Activated naive CD8-positive, alpha-beta T cell treated with anti-CD3 and anti-CD28 coated beads for 36 hours (primary cell): ENCODE data around the gene SLC28A1. TPM values are rescaled to one million over a fixed set of nuclear protein-coding genes. Genes with fewer than 3 reads are reported as not detected.
"Not testable (repeated sequence)": the region's sequence is repeated elsewhere in the genome, so short reads cannot be mapped to it uniquely, and the experiment has no call there.

Source experiments
- DNase-seq: peaks from one replicate; pipeline ENCODE4 v3.0.0; 2021
- H3K27ac Mint-ChIP-seq: one replicate; pipeline ENCODE4 v1.8.0; 2022; ENCODE audit warnings: mild to moderate bottlenecking, moderate library complexity, mixed read lengths
- H3K27me3 Mint-ChIP-seq: one replicate; pipeline ENCODE4 v1.8.0; 2022; ENCODE audit warnings: mild to moderate bottlenecking, mixed read lengths
- H3K36me3 Mint-ChIP-seq: one replicate; pipeline ENCODE4 v1.8.0; 2021; ENCODE audit warnings: mild to moderate bottlenecking, mixed read lengths
- H3K4me1 Mint-ChIP-seq: one replicate; pipeline ENCODE4 v1.8.0; 2021; ENCODE audit warnings: mixed read lengths
- H3K4me3 Mint-ChIP-seq: one replicate; pipeline ENCODE4 v1.8.0; 2022; ENCODE audit warnings: mild to moderate bottlenecking, moderate library complexity, mixed read lengths
- H3K9me3 Mint-ChIP-seq: one replicate; pipeline ENCODE4 v1.8.0; 2022; ENCODE audit warnings: mixed read lengths
- total RNA-seq, 2 experiments: library from RNA; stranded (reverse); gene quantifications; one replicate each; pipeline ENCODE4 v1.2.3, GENCODE V29; 2021

SLC28A1 gene
- total RNA-seq, 2 experiments from 2014 or later = not detected

- Mint-ChIP-seq H3K36me3 (peaks cover 4% of the 10 kb centered on the region), H3K4me1 (peaks cover 63% of the 10 kb centered on the region), H3K27me3 (peaks cover 5% of the 10 kb centered on the region), H3K9me3 (no peaks in the 10 kb centered on the region), H3K27ac (no peak overlapping the region), H3K4me3 (peak overlapping the region; percentile 96)
- no peak for DNase-seq
Measured at GRCh38 chr15:84983711-84984110, 99.2 kb downstream of the SLC28A1 start.

GRCh38 chr15:84985158-84985557, 100.7 kb downstream of the SLC28A1 start:
- Mint-ChIP-seq H3K4me3 (no peak overlapping the region), H3K9me3 (no peaks in the 10 kb centered on the region), H3K4me1 (peaks cover 64% of the 10 kb centered on the region), H3K27ac (no peak overlapping the region), H3K36me3 (peaks cover 6% of the 10 kb centered on the region), H3K27me3 (peaks cover under 1% of the 10 kb centered on the region)
- no peak for DNase-seq

- H3K27me3 Mint-ChIP-seq, DNase-seq, H3K36me3 Mint-ChIP-seq, H3K27ac Mint-ChIP-seq, H3K4me3 Mint-ChIP-seq, H3K9me3 Mint-ChIP-seq: not testable (repeated sequence)
- H3K4me1 Mint-ChIP-seq = peaks cover 81% of the 10 kb centered on the region
Measured at GRCh38 chr15:84987351-84987750, 102.9 kb downstream of the SLC28A1 start.

- Mint-ChIP-seq H3K4me1 (peaks cover 81% of the 10 kb centered on the region), H3K36me3 (peaks cover 6% of the 10 kb centered on the region), H3K4me3 (no peak overlapping the region), H3K27me3 (no peaks in the 10 kb centered on the region), H3K27ac (peak overlapping the region; percentile 66), H3K9me3 (no peaks in the 10 kb centered on the region)
- DNase-seq = no peak
Measured at GRCh38 chr15:84987949-84988624, 103.6 kb downstream of the SLC28A1 start.

GRCh38 chr15:84988909-84989644, 104.6 kb downstream of the SLC28A1 start:
- DNase-seq = no peak
- H3K4me1 Mint-ChIP-seq = peaks cover 74% of the 10 kb centered on the region

GRCh38 chr15:84990507-84990906, 106.0 kb downstream of the SLC28A1 start:
- Mint-ChIP-seq H3K4me3 (no peak overlapping the region), H3K27me3 (no peaks in the 10 kb centered on the region), H3K9me3 (no peaks in the 10 kb centered on the region), H3K4me1 (peaks cover 61% of the 10 kb centered on the region), H3K27ac (no peak overlapping the region), H3K36me3 (peaks cover 9% of the 10 kb centered on the region)
- DNase-seq = no peak

More at GRCh38 chr15:84988909-84989644, 104.6 kb downstream of the SLC28A1 start:
- peaks cover 8% of the 10 kb centered on the region for H3K36me3 Mint-ChIP-seq
- H3K27ac Mint-ChIP-seq = peak overlapping the region; percentile 66
- H3K27me3 Mint-ChIP-seq = no peaks in the 10 kb centered on the region
- no peaks in the 10 kb centered on the region for H3K9me3 Mint-ChIP-seq
- H3K4me3 Mint-ChIP-seq = no peak overlapping the region

- no peak for DNase-seq
- no peak overlapping the region for H3K27ac Mint-ChIP-seq
- no peak overlapping the region for H3K4me3 Mint-ChIP-seq
- H3K27me3 Mint-ChIP-seq = no peaks in the 10 kb centered on the region
- H3K4me1 Mint-ChIP-seq = peaks cover 58% of the 10 kb centered on the region
- peaks cover 9% of the 10 kb centered on the region for H3K36me3 Mint-ChIP-seq
- no peaks in the 10 kb centered on the region for H3K9me3 Mint-ChIP-seq
Measured at GRCh38 chr15:84991014-84991712, 106.7 kb downstream of the SLC28A1 start.

GRCh38 chr15:84992157-84992944, 107.9 kb downstream of the SLC28A1 start:
- Mint-ChIP-seq H3K4me3 (peak overlapping the region; percentile 37), H3K36me3 (peaks cover 10% of the 10 kb centered on the region), H3K27ac (peak overlapping the region; percentile 69), H3K27me3 (no peaks in the 10 kb centered on the region), H3K9me3 (no peaks in the 10 kb centered on the region), H3K4me1 (peaks cover 47% of the 10 kb centered on the region)
- DNase-seq = peak; percentile 49

Other genes starting within 250 kb of the SLC28A1 start
- gene WDR73, start 230.4 kb upstream of the SLC28A1 start, total RNA-seq = 10 to 100 TPM; 22.1 to 26.3 TPM
- 1 to 10 TPM; 2.6 TPM for gene NMB, start 226.5 kb upstream of the SLC28A1 start, total RNA-seq
- 10 to 100 TPM; 89.3 to 93.5 TPM for gene SEC11A, start 168.5 kb upstream of the SLC28A1 start, total RNA-seq
- gene ZNF592, start 136.1 kb upstream of the SLC28A1 start, total RNA-seq = 10 to 100 TPM; 24.5 to 26.5 TPM
- under 1 TPM; 0.04 to 0.06 TPM for gene ALPK3, start 67.3 kb upstream of the SLC28A1 start, total RNA-seq
- 10 to 100 TPM; 17.3 to 18.7 TPM for gene PDE8A, start 97.2 kb downstream of the SLC28A1 start, total RNA-seq